HCT116 (cell line): ENCODE data around the gene ACD. TPM values are rescaled to one million over a fixed set of nuclear protein-coding genes. Genes with fewer than 3 reads are reported as not detected.

Experiments
- ATAC-seq: fragments of 200-7000 bp; cut with Tn5 transposase; 2 replicates; pipeline ENCODE4 v1.9.1; 2020; ENCODE audit warnings: mild to moderate bottlenecking, moderate library complexity
- BruUV-seq: library from RNA; stranded (reverse); fragments of 400-500 nt; replicated peaks from 2 replicates; lab custom pipeline; 2021; lab: Mats Ljungman, UMichigan
- CTCF ChIA-PET: fragments of 300-600 bp; sonication (Branson Sonifier 250); formaldehyde crosslinking; loops from one replicate; lab custom pipeline; 2021; ENCODE audit warnings: antibody characterized with exemption; lab: Charles Lee
- POLR2A ChIA-PET: fragments of 300-600, 350-600 bp; sonication (Branson Sonifier 250); formaldehyde crosslinking; loops from one replicate; lab custom pipeline; 2021; ENCODE audit warnings: antibody characterized with exemption; lab: Charles Lee
- RAD21 ChIA-PET, 2 experiments: fragments of 300-600 bp; sonication (Branson Sonifier 250); formaldehyde crosslinking; loops; one replicate each; lab custom pipeline; 2023; ENCODE audit warnings: low total read pairs in 2 of 2; ENCODE audit not compliant: uncharacterized antibody in 2 of 2, unreplicated experiment in 2 of 2, low non-redundant PET in 1 of 2; lab: Charles Lee
- DNase-seq: peaks from one replicate; pipeline ENCODE4 v3.0.0-alpha.2; 2010; ENCODE audit warnings: low read depth, low spot score
- H2AFZ ChIP-seq: fragments of 200-600 bp; shearing (Covaris generic), sonication (generic); 2 replicates; pipeline ENCODE4 v1.6.1; 2017; ENCODE audit warnings: low read depth, mixed run types, mixed read lengths, antibody characterized with exemption, low read length; ENCODE audit not compliant: poor library complexity, severe bottlenecking
- H3K27ac ChIP-seq: 2 replicates; pipeline ENCODE4 v1.5.1; 2012; ENCODE audit warnings: low read depth, low read length
- H3K27me3 ChIP-seq: fragments of 200-600 bp; sonication (generic); 2 replicates; pipeline ENCODE4 v1.6.1; 2016; ENCODE audit warnings: mixed run types, low read length, mixed read lengths; ENCODE audit not compliant: insufficient read depth
- H3K36me3 ChIP-seq, 2 experiments: fragments of 200-500 bp in 1 of 2; fragments of 200-600 bp in 1 of 2; sonication (Bioruptor generic) in 1 of 2; sonication (generic) in 1 of 2; 2 replicates each; pipeline versions ENCODE4 v1.5.1 to v1.6.1; 2014 to 2016; ENCODE audit warnings: low read length in 2 of 2, inconsistent platforms in 1 of 2, mixed read lengths in 1 of 2, mixed run types in 1 of 2; ENCODE audit not compliant: insufficient read depth in 2 of 2, control insufficient read depth in 1 of 2
- H3K4me1 ChIP-seq, 2 experiments: fragments of 200-600 bp in 1 of 2; sonication (generic) in 1 of 2; 2 replicates each; pipeline versions ENCODE4 v1.5.1 to v1.6.1; 2012 to 2017; ENCODE audit warnings: low read length in 2 of 2, inconsistent platforms in 1 of 2, mild to moderate bottlenecking in 1 of 2, mixed read lengths in 1 of 2, mixed run types in 1 of 2, moderate library complexity in 1 of 2; ENCODE audit not compliant: insufficient read depth in 2 of 2, control insufficient read depth in 1 of 2
- H3K4me2 ChIP-seq: fragments of 200-600 bp; sonication (generic); 2 replicates; pipeline ENCODE4 v1.6.1; 2017; ENCODE audit warnings: mixed run types, low read length, mixed read lengths
- H3K4me3 ChIP-seq, 2 experiments: fragments of 200-600 bp in 1 of 2; sonication (generic) in 1 of 2; replicated peaks in 1 of 2; 2 replicates each; pipeline ENCODE4 v1.5.1; 2011 to 2016; ENCODE audit warnings: low read length in 2 of 2, control low read depth in 1 of 2, low read depth in 1 of 2, mild to moderate bottlenecking in 1 of 2, mixed read lengths in 1 of 2, mixed run types in 1 of 2
- H3K79me2 ChIP-seq: fragments of 200-600 bp; sonication (generic); 2 replicates; pipeline ENCODE4 v1.6.1; 2017; ENCODE audit warnings: mild to moderate bottlenecking, mixed run types, low read length, moderate library complexity, mixed read lengths; ENCODE audit not compliant: insufficient read depth
- H3K9ac ChIP-seq: fragments of 200-600 bp; sonication (generic); 2 replicates; pipeline ENCODE4 v1.6.1; 2016; ENCODE audit warnings: low read length, mixed read lengths
- H3K9me2 ChIP-seq: fragments of 200-600 bp; sonication (generic), shearing (Covaris generic); 2 replicates; pipeline ENCODE4 v1.6.1; 2017; ENCODE audit warnings: mixed run types, mild to moderate bottlenecking, moderate library complexity; ENCODE audit not compliant: insufficient read depth
- H3K9me3 ChIP-seq, 2 experiments: fragments of 200-500 bp in 1 of 2; fragments of 200-600 bp in 1 of 2; sonication (Bioruptor generic) in 1 of 2; sonication (generic) in 1 of 2; 2 replicates each; pipeline ENCODE4 v1.6.1; 2014 to 2017; ENCODE audit warnings: low read length in 2 of 2, mixed read lengths in 2 of 2, inconsistent platforms in 1 of 2, low read depth in 1 of 2, mild to moderate bottlenecking in 1 of 2, mixed run types in 1 of 2, moderate library complexity in 1 of 2; ENCODE audit not compliant: control insufficient read depth in 1 of 2, insufficient read depth in 1 of 2
- H4K20me1 ChIP-seq: fragments of 200-600 bp; sonication (generic), shearing (Covaris generic); 2 replicates; pipeline ENCODE4 v1.6.1; 2017; ENCODE audit warnings: mixed run types, mild to moderate bottlenecking, moderate library complexity; ENCODE audit not compliant: insufficient read depth
- CBX3 ChIP-seq: IDR thresholded peaks from 2 replicates; pipeline ENCODE4 v1.6.1; 2012; ENCODE audit warnings: low read depth
- ELF1 ChIP-seq: IDR thresholded peaks from 2 replicates; pipeline ENCODE4 v1.6.1; 2012; ENCODE audit warnings: low read depth, borderline replicate concordance
- EZH2 ChIP-seq: fragments of 200-600 bp; sonication (generic); IDR thresholded peaks from 2 replicates; pipeline ENCODE4 v1.6.1; 2017; ENCODE audit warnings: antibody characterized with exemption, mixed run types
- EZH2phosphoT487 ChIP-seq: fragments of 200-600 bp; IDR thresholded peaks from 2 replicates; pipeline ENCODE4 v1.6.1; 2018; ENCODE audit warnings: antibody characterized with exemption, borderline replicate concordance
- JUND ChIP-seq: IDR thresholded peaks from 2 replicates; pipeline ENCODE4 v1.6.1; 2012
- POLR2A ChIP-seq: IDR thresholded peaks from 2 replicates; pipeline ENCODE4 v1.7.0; 2011; ENCODE audit warnings: borderline replicate concordance; ENCODE audit not compliant: insufficient read depth, insufficient read length; ENCODE audit errors: extremely low read depth
- RAD21 ChIP-seq: IDR thresholded peaks from 2 replicates; pipeline ENCODE4 v1.6.1; 2012; ENCODE audit warnings: low read depth, mild to moderate bottlenecking
- SIN3A ChIP-seq: IDR thresholded peaks from 2 replicates; pipeline ENCODE4 v1.6.1; 2012; ENCODE audit warnings: low read depth
- SP1 ChIP-seq: IDR thresholded peaks from 2 replicates; pipeline ENCODE4 v1.6.1; 2012; ENCODE audit warnings: low read depth
- SRF ChIP-seq: IDR thresholded peaks from 2 replicates; pipeline ENCODE4 v1.6.1; 2012; ENCODE audit warnings: low read depth
- ZFX ChIP-seq: fragments of 450-650 bp; IDR thresholded peaks from 2 replicates; pipeline ENCODE4 v1.6.1; 2017
- intact Hi-C: fragments of 100-400 bp; cut with micrococcal nuclease; formaldehyde crosslinking; loops from 2 replicates; pipeline ENCODE4 v1.10.0; 2022
- total RNA-seq: library from RNA; stranded (reverse); gene quantifications from one replicate; pipeline ENCODE4 v1.2.1, GENCODE V29; 2021; ENCODE audit not compliant: unreplicated experiment
- TF ChIP-seq, protein P1 (sequence below): IDR thresholded peaks from 2 replicates; pipeline ENCODE4 v1.6.1; 2012; ENCODE audit warnings: low read depth
- TF ChIP-seq, protein P2 (sequence below): IDR thresholded peaks from 2 replicates; pipeline ENCODE4 v1.6.1; 2011; ENCODE audit warnings: mild to moderate bottlenecking, low read length, moderate library complexity; ENCODE audit not compliant: insufficient replicate concordance; ENCODE audit errors: extremely low read depth
- TF ChIP-seq, protein P3 (sequence below), 3 experiments: fragments of 200-600 bp in 1 of 3; sonication (generic) in 1 of 3; IDR thresholded peaks in 2 of 3; conservative IDR thresholded peaks in 1 of 3; 2 replicates each; pipeline ENCODE4 v1.5.1; 2012 to 2017; ENCODE audit warnings: low read depth in 2 of 3, low read length in 2 of 3, antibody characterized with exemption in 1 of 3, borderline replicate concordance in 1 of 3, control low read depth in 1 of 3, mild to moderate bottlenecking in 1 of 3, mixed read lengths in 1 of 3, mixed run types in 1 of 3, moderate library complexity in 1 of 3; ENCODE audit not compliant: insufficient read depth in 1 of 3

The ACD gene
- total RNA-seq, 1 experiment from 2014 or later = 53.8 TPM

DNA sequence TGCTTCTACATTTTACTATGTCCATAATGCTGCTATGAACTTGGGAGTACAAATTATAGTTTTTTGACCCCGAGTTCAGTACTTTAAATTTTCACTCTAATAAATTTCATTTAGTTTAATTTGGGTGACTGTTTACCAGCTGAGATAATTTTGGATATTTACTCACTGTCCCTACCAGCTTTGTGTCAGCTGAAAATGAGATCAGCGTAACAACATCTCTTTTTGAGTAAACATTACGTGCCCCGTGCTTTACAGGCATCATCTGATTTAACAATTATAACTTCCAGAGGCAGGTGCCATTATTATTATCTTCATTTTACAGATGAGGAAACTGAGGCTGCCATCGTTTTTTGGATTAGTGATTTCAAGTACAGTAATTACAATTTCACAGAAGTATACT lies 44.0 kb upstream of the ACD start:
- peaks cover 58% of the 10 kb centered on the region for H3K79me2 ChIP-seq
- CTCF ChIA-PET = no interaction called here

DNA sequence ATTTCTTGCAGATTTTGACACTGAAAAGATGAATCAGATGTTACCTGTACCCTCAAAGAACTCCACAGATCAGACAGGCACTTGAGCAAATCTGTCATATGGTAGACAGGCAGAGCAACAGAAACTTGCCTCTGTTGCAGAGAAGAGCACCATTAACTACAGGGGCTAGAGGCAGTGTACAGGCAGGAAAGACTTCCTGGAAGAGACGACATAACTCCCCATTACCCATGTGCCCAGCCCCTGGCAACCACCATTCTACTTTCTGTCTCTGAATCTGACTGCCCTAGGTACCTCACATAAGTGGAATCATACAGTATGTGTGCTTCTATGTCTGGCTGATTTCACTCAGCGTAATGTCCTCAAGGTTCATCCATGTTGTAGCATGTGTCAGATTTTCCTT lies 43.6 kb upstream of the ACD start:
- Histone ChIP-seq H3K36me3 (no peaks in the 10 kb centered on the region), H3K9me3 (peaks cover 0 to 5% of the 10 kb centered on the region in 2 experiments; a peak in 1 of 4 replicates), H3K4me3 (no peak overlapping the region), H3K4me2 (no peak overlapping the region), H3K4me1 (no peaks in the 10 kb centered on the region), H3K27me3 (no peaks in the 10 kb centered on the region), H3K9ac (no peak overlapping the region), H2AFZ (no peak overlapping the region), H4K20me1 (no peaks in the 10 kb centered on the region), H3K9me2 (no peaks in the 10 kb centered on the region), H3K27ac (no peak overlapping the region), H3K79me2 (peaks cover 53% of the 10 kb centered on the region)
- ChIA-PET POLR2A (no interaction called here), CTCF (no interaction called here), RAD21 (no interaction called here)
- BruUV-seq = no TSS peak
- DNase-seq (no peak), ATAC-seq (no peak)
- intact Hi-C loops = no loop called here
- TF ChIP-seq EZH2 (no peak), RAD21 (no peak), ELF1 (no peak), CBX3 (no peak), SRF (no peak), SIN3A (no peak), SP1 (no peak), POLR2A (no peak), EZH2phosphoT487 (no peak), ZFX (no peak)
- TF ChIP-seq, protein P1, sequence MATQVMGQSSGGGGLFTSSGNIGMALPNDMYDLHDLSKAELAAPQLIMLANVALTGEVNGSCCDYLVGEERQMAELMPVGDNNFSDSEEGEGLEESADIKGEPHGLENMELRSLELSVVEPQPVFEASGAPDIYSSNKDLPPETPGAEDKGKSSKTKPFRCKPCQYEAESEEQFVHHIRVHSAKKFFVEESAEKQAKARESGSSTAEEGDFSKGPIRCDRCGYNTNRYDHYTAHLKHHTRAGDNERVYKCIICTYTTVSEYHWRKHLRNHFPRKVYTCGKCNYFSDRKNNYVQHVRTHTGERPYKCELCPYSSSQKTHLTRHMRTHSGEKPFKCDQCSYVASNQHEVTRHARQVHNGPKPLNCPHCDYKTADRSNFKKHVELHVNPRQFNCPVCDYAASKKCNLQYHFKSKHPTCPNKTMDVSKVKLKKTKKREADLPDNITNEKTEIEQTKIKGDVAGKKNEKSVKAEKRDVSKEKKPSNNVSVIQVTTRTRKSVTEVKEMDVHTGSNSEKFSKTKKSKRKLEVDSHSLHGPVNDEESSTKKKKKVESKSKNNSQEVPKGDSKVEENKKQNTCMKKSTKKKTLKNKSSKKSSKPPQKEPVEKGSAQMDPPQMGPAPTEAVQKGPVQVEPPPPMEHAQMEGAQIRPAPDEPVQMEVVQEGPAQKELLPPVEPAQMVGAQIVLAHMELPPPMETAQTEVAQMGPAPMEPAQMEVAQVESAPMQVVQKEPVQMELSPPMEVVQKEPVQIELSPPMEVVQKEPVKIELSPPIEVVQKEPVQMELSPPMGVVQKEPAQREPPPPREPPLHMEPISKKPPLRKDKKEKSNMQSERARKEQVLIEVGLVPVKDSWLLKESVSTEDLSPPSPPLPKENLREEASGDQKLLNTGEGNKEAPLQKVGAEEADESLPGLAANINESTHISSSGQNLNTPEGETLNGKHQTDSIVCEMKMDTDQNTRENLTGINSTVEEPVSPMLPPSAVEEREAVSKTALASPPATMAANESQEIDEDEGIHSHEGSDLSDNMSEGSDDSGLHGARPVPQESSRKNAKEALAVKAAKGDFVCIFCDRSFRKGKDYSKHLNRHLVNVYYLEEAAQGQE = no peak
- TF ChIP-seq, protein P2, sequence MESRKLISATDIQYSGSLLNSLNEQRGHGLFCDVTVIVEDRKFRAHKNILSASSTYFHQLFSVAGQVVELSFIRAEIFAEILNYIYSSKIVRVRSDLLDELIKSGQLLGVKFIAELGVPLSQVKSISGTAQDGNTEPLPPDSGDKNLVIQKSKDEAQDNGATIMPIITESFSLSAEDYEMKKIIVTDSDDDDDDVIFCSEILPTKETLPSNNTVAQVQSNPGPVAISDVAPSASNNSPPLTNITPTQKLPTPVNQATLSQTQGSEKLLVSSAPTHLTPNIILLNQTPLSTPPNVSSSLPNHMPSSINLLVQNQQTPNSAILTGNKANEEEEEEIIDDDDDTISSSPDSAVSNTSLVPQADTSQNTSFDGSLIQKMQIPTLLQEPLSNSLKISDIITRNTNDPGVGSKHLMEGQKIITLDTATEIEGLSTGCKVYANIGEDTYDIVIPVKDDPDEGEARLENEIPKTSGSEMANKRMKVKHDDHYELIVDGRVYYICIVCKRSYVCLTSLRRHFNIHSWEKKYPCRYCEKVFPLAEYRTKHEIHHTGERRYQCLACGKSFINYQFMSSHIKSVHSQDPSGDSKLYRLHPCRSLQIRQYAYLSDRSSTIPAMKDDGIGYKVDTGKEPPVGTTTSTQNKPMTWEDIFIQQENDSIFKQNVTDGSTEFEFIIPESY = no peak
- TF ChIP-seq, protein P3, sequence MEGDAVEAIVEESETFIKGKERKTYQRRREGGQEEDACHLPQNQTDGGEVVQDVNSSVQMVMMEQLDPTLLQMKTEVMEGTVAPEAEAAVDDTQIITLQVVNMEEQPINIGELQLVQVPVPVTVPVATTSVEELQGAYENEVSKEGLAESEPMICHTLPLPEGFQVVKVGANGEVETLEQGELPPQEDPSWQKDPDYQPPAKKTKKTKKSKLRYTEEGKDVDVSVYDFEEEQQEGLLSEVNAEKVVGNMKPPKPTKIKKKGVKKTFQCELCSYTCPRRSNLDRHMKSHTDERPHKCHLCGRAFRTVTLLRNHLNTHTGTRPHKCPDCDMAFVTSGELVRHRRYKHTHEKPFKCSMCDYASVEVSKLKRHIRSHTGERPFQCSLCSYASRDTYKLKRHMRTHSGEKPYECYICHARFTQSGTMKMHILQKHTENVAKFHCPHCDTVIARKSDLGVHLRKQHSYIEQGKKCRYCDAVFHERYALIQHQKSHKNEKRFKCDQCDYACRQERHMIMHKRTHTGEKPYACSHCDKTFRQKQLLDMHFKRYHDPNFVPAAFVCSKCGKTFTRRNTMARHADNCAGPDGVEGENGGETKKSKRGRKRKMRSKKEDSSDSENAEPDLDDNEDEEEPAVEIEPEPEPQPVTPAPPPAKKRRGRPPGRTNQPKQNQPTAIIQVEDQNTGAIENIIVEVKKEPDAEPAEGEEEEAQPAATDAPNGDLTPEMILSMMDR (IDR thresholded peaks at IDR 0.05 in 2 of 3, conservative IDR thresholded peaks at IDR 0.05 in 1 of 3; ENCODE audit: borderline replicate concordance in 1 of 3, insufficient read depth in 1 of 3, low read depth in 2 of 3, low read length in 2 of 3) = no peak

More for the DNA sequence above, 44.0 kb upstream of the ACD start:
- no peak overlapping the region for H3K4me2 ChIP-seq
- H3K27me3 ChIP-seq = no peaks in the 10 kb centered on the region
- H3K9me3 ChIP-seq = peaks cover 0 to 2% of the 10 kb centered on the region in 2 experiments; a peak in 1 of 4 replicates
- H3K4me1 ChIP-seq = no peaks in the 10 kb centered on the region
- ChIA-PET RAD21 (no interaction called here), POLR2A (no interaction called here)
- no peaks in the 10 kb centered on the region for H3K9me2 ChIP-seq
- H3K27ac ChIP-seq = no peak overlapping the region
- H4K20me1 ChIP-seq = 0 out of 2 replicates have a peak, but pooled peaks cover under 1% of the 10 kb centered on the region
- ATAC-seq = no peak
- intact Hi-C loops = no loop called here
- H3K4me3 ChIP-seq = no peak overlapping the region
- no TSS peak for BruUV-seq
- no peaks in the 10 kb centered on the region for H3K36me3 ChIP-seq
- no peak overlapping the region for H2AFZ ChIP-seq
- H3K9ac ChIP-seq = no peak overlapping the region
- no peak for TF ChIP-seq SP1
- no peak for TF ChIP-seq JUND
- no peak for DNase-seq
